Heart right ventricle (tissue), 16 donors: ENCODE data around the gene PABPC1L. TPM values are rescaled to one million over a fixed set of nuclear protein-coding genes. Genes with fewer than 3 reads are reported as not detected.
A peak's percentile ranks its signal among the peaks of the same experiment; 100 is the strongest.

Experiments
- ATAC-seq, 8 donors: fragments of 200-7000 bp; cut with Tn5 transposase; one replicate each; pipeline ENCODE4 v1.9.1; 2020; ENCODE audit warnings: mild to moderate bottlenecking in 8 of 8, moderate library complexity in 8 of 8, moderate number of reproducible peaks in 1 of 8
- DNase-seq, 2 donors: peaks; one replicate each; pipeline ENCODE4 v3.0.0-alpha.2; 2020
- H3K27ac ChIP-seq, 10 donors: fragments of 200-600 bp; sonication (generic) in 2 of 10; one replicate each; pipeline versions ENCODE4 v1.5.0 to v1.8.0; 2020 to 2022; ENCODE audit warnings: mild to moderate bottlenecking in 3 of 10
- H3K27me3 ChIP-seq, 7 donors: fragments of 200-600 bp; one replicate each; pipeline ENCODE4 v1.8.0; 2021 to 2022; ENCODE audit warnings: mild to moderate bottlenecking in 2 of 7
- H3K36me3 ChIP-seq, 9 donors: fragments of 200-600 bp; sonication (generic) in 1 of 9; one replicate each; pipeline versions ENCODE4 v1.5.0 to v1.8.0; 2020 to 2022; ENCODE audit warnings: mild to moderate bottlenecking in 2 of 9
- H3K4me1 ChIP-seq, 9 donors: fragments of 200-600 bp; sonication (generic) in 1 of 9; one replicate each; pipeline versions ENCODE4 v1.5.0 to v1.8.0; 2020 to 2022; ENCODE audit warnings: mild to moderate bottlenecking in 4 of 9
- H3K4me3 ChIP-seq, 10 donors: fragments of 200-600 bp; sonication (generic) in 2 of 10; one replicate each; pipeline versions ENCODE4 v1.5.0 to v1.8.0; 2020 to 2022; ENCODE audit warnings: mild to moderate bottlenecking in 7 of 10, moderate library complexity in 2 of 10
- H3K9me3 ChIP-seq, 11 donors: fragments of 200-600 bp in 10 of 11; sonication (generic) in 2 of 11; one replicate each; pipeline versions ENCODE4 v1.5.0 to v1.8.0; 2013 to 2022; ENCODE audit warnings: mild to moderate bottlenecking in 2 of 11, control low read depth in 1 of 11, moderate library complexity in 1 of 11
- CTCF ChIP-seq, 9 donors: fragments of 200-600 bp; sonication (generic) in 2 of 9; IDR thresholded peaks; one replicate each; pipeline versions ENCODE4 v1.5.0 to v1.8.0; 2021 to 2022; ENCODE audit warnings: antibody characterized with exemption in 9 of 9, mild to moderate bottlenecking in 5 of 9, moderate library complexity in 1 of 9
- WGBS, 2 donors: extraction: QIAGEN DNeasy Blood & Tissue Kit; methylation state at CpG; one replicate each; pipeline ENCODE4 v1.1.7; 2013; ENCODE audit warnings: inconsistent platforms in 1 of 2; 5-methylcytosine and 5-hydroxymethylcytosine counted together
- intact Hi-C, 10 donors: fragments of 100-400 bp; cut with DNase I; formaldehyde crosslinking; loops; one replicate each; pipeline versions ENCODE4 v1.11.1 to v1.14.2; 2022
- polyA plus RNA-seq, 2 donors: library from polyadenylated mRNA; stranded (reverse); fragments of 200-250 nt; gene quantifications; one replicate each; pipeline ENCODE4 v1.2.3, GENCODE V29; 2013
- total RNA-seq, 10 donors: library from RNA; stranded (reverse); fragmentation: NEBNext Ultra II Directional in 3 of 10; extraction: Animal tissue kit (Norgen Biotek cat#: 25700) in 3 of 10; gene quantifications; one replicate each; pipeline versions ENCODE4 v1.2.1 to v1.2.4, GENCODE V29; 2021 to 2023
- donor health status: Arrhythmogenic right ventricular cardiomyopathy.
- donor health status: ischemic (EF 13 %, LVEDD 7.1; RV severe dilation, severe dysfunction).
- donor health status: healthy with polysubstance abuse.
- donor health status: DM: no; HTN: yes; CAD: no.
- donor health status: DM: no; HTN: no; CAD: no.
- donor health status: ischemic (EF 25% LVEDD 6.9; RV normal size, moderate dysfunction).
- donor health status: ischemic (EF 25% LVEDD 5.7; RV mildly dilated, moderate dysfunction).
- donor health status: healthy.
- donor health status: DM: yes; HTN: yes; CAD: no.
- donor health status: Ischemic cardiomyopathy.
- donor health status: ischemic (EF 35%, LVEDD 5.7; RV mildly dilated, moderate dysfunction).
- donor health status: nonischemic (EF 11% LVEDD 7.7; RV severe dilation, severe dysfunction).
- donor health status: DM: yes; HTN: yes; CAD: no.
- donor health status: PGD.
- donor health status: ischemic (EF 29% LVEDD 5.4; RV normal size, mild dysfunction).
- donor health status: nonischemic (EF 23%, LVEDD 6.1; RV moderate dilation, normal function).

Gene PABPC1L
- total and polyA plus RNA-seq, 12 donors: 0.89 to 14.3 (median 1.9) TPM

- H3K36me3 ChIP-seq: peaks cover 0 to 74% (median 33%) of the 10 kb centered on the region in 9 donors
- no peaks in the 10 kb centered on the region for H3K27me3 ChIP-seq
- WGBS, 2 donors: 71 to 77% methylated on average over 4 of the region's 4 CpGs
- no peaks in the 10 kb centered on the region for H3K9me3 ChIP-seq
- no peak overlapping the region for H3K4me3 ChIP-seq
- intact Hi-C loops: no loop called here
- peaks cover 0 to 17% (median 10%) of the 10 kb centered on the region in 9 donors for H3K4me1 ChIP-seq
- DNase-seq: no peak
- TF ChIP-seq CTCF (IDR thresholded peaks at IDR 0.05): no peak
- no peak overlapping the region for H3K27ac ChIP-seq
- no peak for ATAC-seq
Measured at GRCh38 chr20:44955270-44955669, 45.4 kb downstream of the PABPC1L start.

- Histone ChIP-seq H3K36me3 (peaks cover 0 to 62% (median 22%) of the 10 kb centered on the region in 9 donors), H3K9me3 (no peaks in the 10 kb centered on the region), H3K27ac (no peak overlapping the region), H3K4me1 (peaks cover 0 to 24% (median 17%) of the 10 kb centered on the region in 9 donors), H3K27me3 (no peaks in the 10 kb centered on the region), H3K4me3 (no peak overlapping the region)
- 94 to 95% methylated on average over 3 of the region's 3 CpGs for WGBS, 2 donors
- ATAC-seq: no peak
- intact Hi-C loops: no loop called here
- DNase-seq: no peak
- no peak for TF ChIP-seq CTCF (IDR thresholded peaks at IDR 0.05)
Measured at GRCh38 chr20:44956410-44956809, 46.5 kb downstream of the PABPC1L start.

GRCh38 chr20:44958276-44958675 lies 48.4 kb downstream of the PABPC1L start:
- no peaks in the 10 kb centered on the region for H3K9me3 ChIP-seq
- no peak for TF ChIP-seq CTCF (IDR thresholded peaks at IDR 0.05)
- no peak overlapping the region for H3K4me3 ChIP-seq
- intact Hi-C loops: no loop called here
- H3K27ac ChIP-seq: no peak overlapping the region
- peaks cover 0 to 44% (median 20%) of the 10 kb centered on the region in 9 donors for H3K36me3 ChIP-seq
- no peaks in the 10 kb centered on the region for H3K27me3 ChIP-seq
- DNase-seq (no peak), ATAC-seq (no peak)
- H3K4me1 ChIP-seq: peaks cover 0 to 24% (median 17%) of the 10 kb centered on the region in 9 donors
- WGBS, 2 donors: 95 to 97% methylated on average over 8 of the region's 8 CpGs

GRCh38 chr20:44959082-44959637 lies 49.3 kb downstream of the PABPC1L start:
- Histone ChIP-seq H3K36me3 (peaks cover 0 to 35% (median 18%) of the 10 kb centered on the region in 9 donors), H3K9me3 (no peaks in the 10 kb centered on the region), H3K27me3 (no peaks in the 10 kb centered on the region), H3K4me1 (peaks cover 0 to 24% (median 17%) of the 10 kb centered on the region in 9 donors), H3K27ac (peak overlapping the region in 6 of 10 donors; percentile 73 to 91 (median 82)), H3K4me3 (peak overlapping the region in 9 of 10 donors; percentile 78 to 98 (median 89))
- ATAC-seq (no peak), DNase-seq (no peak)
- 39 to 41% methylated on average over 8 of the region's 8 CpGs for WGBS, 2 donors
- no peak for TF ChIP-seq CTCF (IDR thresholded peaks at IDR 0.05)
- intact Hi-C loops: no loop called here
